Measurements from ENCODE around the gene SSX5.
"Not testable (repeated sequence)": the region's sequence is repeated elsewhere in the genome, so short reads cannot be mapped to it uniquely, and the experiment has no call there.

Gene SSX5, protein sequence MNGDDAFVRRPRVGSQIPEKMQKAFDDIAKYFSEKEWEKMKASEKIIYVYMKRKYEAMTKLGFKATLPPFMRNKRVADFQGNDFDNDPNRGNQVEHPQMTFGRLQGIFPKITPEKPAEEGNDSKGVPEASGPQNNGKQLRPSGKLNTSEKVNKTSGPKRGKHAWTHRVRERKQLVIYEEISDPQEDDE

DNA sequence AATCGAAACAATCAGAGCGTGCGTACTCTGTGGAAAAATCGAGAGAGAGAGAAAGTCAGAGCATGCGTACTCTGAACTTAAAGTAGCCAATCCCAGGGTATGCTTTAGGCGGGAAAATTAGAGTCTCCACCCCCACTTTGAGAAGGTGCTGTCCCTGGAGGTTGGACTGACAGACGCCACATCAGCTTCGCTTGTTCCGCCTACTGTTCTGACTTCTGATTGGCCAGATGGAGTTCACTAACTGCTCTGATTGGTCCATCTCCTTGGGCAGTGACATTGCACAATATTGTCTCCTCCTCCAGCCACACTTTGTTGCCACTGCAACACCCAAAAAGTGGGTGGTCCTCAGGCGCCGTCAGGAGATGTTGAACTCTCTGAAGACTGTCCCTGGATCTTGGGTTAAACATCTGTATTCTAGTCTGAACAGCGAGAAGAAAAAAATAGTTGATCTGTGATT lies at the start of gene SSX5:
TSS of gene SSX5 (minus strand) at position 51 of the 457 bp plus-strand sequence. CDS start 1,437 bp downstream, outside the sequence.
- Histone ChIP-seq H3K27me3 (ENCODE audit: insufficient read depth, low read length) (no peaks in the 10 kb centered on the region), H2AFZ (ENCODE audit: low read depth, low read length) (no peak within 1 kb of the TSS), H3K4me3 (ENCODE audit: low read length) (no peak within 1 kb of the TSS), H3K9me3 (ENCODE audit: low read length) (no peaks in the 10 kb centered on the region), H3K4me1 (ENCODE audit: insufficient read depth, low read length) (no peaks in the 10 kb centered on the region), H3K36me3 (ENCODE audit: insufficient read depth, low read length) (no peaks in the 10 kb centered on the region)

DNA sequence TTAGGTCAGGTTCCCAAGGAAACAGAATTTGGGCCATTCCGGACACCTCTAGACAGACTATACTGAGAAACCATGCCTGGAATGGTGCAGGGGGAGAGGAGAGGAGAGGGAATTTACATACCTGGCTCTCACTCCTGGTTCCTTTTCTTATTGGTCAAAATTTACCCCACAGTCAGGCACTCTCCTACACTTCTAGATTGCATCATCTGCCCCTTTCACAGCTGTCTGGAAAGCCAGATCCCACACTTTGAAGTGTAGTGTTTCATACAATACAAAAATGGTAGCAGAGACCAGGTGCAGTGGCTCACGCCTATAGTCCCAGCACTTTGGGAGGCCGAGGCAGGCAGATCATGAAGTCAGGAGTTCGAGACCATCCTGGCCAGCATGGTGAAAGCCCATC lies 27.6 kb upstream of the SSX5 start:
- not testable (repeated sequence) for H3K36me3 ChIP-seq (ENCODE audit: insufficient read depth, low read length); H3K9me3 ChIP-seq (ENCODE audit: low read length); H3K27me3 ChIP-seq (ENCODE audit: insufficient read depth, low read length); H2AFZ ChIP-seq (ENCODE audit: low read depth, low read length); H3K4me3 ChIP-seq (ENCODE audit: low read length); H3K4me1 ChIP-seq (ENCODE audit: insufficient read depth, low read length)

DNA sequence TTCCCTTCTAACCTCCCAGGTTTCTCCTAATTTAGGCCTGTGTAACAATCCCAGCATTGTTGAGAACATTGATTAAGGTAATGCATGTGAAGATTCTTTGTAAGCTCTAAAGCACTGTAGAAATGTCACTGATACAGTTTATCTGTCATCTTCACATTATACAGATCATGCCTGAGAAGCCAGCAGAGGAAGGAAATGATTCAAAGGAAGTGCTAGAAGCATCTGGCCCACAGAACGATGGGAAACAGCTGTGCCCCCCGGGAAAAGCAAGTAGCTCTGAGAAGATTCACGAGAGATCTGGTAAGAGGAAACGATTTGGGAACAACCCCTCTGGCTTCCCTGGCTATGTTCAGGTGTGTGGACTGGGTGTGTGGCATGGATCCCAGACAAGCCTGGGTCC lies 17.7 kb upstream of the SSX5 start:
- H3K9me3 ChIP-seq (ENCODE audit: low read length); H3K27me3 ChIP-seq (ENCODE audit: insufficient read depth, low read length); H3K4me3 ChIP-seq (ENCODE audit: low read length); H3K4me1 ChIP-seq (ENCODE audit: insufficient read depth, low read length); H2AFZ ChIP-seq (ENCODE audit: low read depth, low read length); H3K36me3 ChIP-seq (ENCODE audit: insufficient read depth, low read length): not testable (repeated sequence)

DNA sequence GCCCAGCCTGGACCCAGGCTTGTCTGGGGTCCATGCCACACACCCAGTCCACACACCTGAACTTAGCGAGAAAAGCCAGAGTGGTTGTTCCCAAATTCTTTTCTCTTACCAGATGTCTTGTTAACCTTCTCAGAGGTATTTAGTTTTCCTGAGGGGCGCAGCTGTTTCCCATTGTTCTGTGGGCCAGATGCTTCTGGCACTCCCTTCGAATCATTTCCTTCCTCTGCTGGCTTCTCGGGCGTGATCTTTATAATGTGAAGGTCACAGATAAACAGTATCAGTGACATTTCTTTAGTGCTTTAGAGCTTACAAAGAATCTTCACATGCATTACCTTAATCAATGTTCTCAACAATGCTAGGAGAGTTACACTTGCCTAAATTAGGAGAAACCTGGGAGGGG lies 6.6 kb downstream of the SSX5 start:
- H3K4me3 ChIP-seq (ENCODE audit: low read length); H3K4me1 ChIP-seq (ENCODE audit: insufficient read depth, low read length); H3K36me3 ChIP-seq (ENCODE audit: insufficient read depth, low read length); H3K9me3 ChIP-seq (ENCODE audit: low read length); H3K27me3 ChIP-seq (ENCODE audit: insufficient read depth, low read length); H2AFZ ChIP-seq (ENCODE audit: low read depth, low read length): not testable (repeated sequence)

DNA sequence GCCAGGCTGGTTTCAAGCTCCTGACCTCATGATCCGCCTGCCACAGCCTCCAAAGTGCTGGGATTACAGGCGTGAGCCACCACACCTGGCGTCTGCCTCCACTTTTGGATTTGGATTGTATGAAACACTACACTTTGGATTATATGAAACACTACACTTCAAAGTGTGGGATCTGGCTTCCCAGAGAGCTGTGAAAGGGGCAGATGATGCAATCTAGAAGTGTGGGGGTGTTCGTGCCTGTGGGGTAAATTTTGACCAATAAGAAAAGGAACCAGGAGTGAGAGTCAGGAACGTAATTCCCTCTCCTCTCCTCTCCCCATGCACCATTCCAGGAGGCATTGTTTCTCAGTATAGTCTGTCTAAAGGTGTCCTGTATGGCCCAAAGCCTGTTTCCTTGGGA lies 14.7 kb downstream of the SSX5 start:
- H3K27me3 ChIP-seq (ENCODE audit: insufficient read depth, low read length); H3K4me1 ChIP-seq (ENCODE audit: insufficient read depth, low read length); H3K36me3 ChIP-seq (ENCODE audit: insufficient read depth, low read length); H2AFZ ChIP-seq (ENCODE audit: low read depth, low read length); H3K4me3 ChIP-seq (ENCODE audit: low read length); H3K9me3 ChIP-seq (ENCODE audit: low read length): not testable (repeated sequence)

DNA sequence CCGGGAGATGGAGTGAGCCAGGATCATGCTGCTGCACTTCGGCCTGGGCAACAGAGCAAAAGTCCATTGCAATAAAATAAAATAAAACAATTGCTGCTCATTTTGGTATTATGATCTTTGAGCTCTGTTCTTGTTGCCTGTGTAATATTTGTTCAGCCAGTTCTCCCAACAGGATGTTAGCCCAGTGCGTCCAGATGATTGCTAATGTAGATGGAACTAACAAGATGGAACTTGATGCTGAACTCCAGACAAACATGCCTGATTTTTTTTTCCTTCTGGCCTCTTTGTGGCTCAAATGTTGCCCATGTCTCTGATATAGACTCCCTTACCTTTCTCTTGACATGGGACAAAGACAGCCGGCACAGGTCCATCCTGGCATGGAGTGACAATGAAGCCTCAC lies 15.8 kb downstream of the SSX5 start:
- Histone ChIP-seq H3K4me3 (ENCODE audit: low read length) (no peak overlapping the region), H3K27me3 (ENCODE audit: insufficient read depth, low read length) (no peaks in the 10 kb centered on the region), H3K4me1 (ENCODE audit: insufficient read depth, low read length) (no peaks in the 10 kb centered on the region), H2AFZ (ENCODE audit: low read depth, low read length) (no peak overlapping the region), H3K36me3 (ENCODE audit: insufficient read depth, low read length) (no peaks in the 10 kb centered on the region), H3K9me3 (ENCODE audit: low read length) (no peaks in the 10 kb centered on the region)

DNA sequence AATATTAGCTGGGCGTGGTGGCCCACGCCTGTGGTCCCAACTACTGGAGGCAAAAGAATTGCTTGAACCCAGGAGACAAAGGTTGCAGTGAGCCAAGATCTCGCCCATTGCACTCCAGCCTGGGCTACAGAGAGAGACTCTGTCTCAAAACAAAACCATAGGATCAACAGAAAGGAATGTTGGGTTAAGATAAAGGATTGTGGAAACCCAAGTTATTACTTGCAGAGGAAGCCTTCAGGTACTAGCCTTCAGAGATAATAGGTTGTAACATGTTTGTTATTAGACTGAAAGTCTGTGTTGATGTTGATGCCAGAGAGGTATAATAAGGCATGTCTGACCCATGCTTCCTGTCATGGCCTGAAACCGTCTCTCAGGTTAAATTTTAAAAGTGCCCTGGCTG lies 16.9 kb downstream of the SSX5 start:
- H3K4me3 ChIP-seq (ENCODE audit: low read length), result no peak overlapping the region
- H3K36me3 ChIP-seq (ENCODE audit: insufficient read depth, low read length), result no peaks in the 10 kb centered on the region
- no peaks in the 10 kb centered on the region for H3K9me3 ChIP-seq (ENCODE audit: low read length)
- no peaks in the 10 kb centered on the region for H3K27me3 ChIP-seq (ENCODE audit: insufficient read depth, low read length)
- H3K4me1 ChIP-seq (ENCODE audit: insufficient read depth, low read length), result no peaks in the 10 kb centered on the region
- no peak overlapping the region for H2AFZ ChIP-seq (ENCODE audit: low read depth, low read length)

DNA sequence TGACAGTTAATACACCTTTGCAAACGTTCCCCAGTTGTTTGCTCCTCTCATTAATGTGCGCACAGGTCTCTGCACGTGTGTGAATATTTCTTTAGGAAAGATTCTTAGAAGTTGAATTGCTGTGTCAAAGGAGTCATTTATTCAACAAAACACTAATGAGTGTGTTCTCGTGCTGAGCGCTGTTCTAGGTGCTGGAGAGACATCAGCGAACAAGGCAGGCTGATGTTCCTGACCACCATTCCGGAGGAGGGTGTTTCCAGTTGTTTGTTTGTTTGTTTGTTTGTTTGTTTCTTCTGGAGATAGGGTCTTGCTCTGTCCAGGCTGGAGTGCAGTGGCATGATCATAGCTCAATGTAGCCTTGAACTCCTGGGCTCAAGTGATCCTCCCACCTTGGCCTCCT lies 30.3 kb downstream of the SSX5 start:
- H3K4me1 ChIP-seq (ENCODE audit: insufficient read depth, low read length); H3K4me3 ChIP-seq (ENCODE audit: low read length); H3K27me3 ChIP-seq (ENCODE audit: insufficient read depth, low read length); H3K36me3 ChIP-seq (ENCODE audit: insufficient read depth, low read length); H3K9me3 ChIP-seq (ENCODE audit: low read length); H2AFZ ChIP-seq (ENCODE audit: low read depth, low read length): not testable (repeated sequence)

DNA sequence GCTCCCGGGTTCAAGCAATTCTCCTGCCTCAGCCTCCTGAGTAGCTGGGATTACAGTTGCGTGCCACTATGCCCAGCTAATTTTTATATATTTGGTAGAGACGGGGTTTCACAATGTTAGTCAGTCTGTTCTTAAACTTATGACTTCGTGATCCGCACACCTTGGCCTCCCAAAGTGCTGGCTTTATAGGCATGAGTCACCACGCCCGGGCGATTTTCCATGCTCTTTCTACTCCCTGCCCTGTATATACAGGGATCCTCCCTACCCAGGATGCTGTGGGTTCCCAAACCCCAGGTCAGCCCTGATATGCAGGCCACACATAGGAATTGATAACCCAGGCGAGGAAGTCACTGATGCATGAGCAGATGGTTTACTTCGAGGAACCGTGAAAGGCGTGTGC lies 31.4 kb downstream of the SSX5 start:
- Histone ChIP-seq H3K9me3 (ENCODE audit: low read length) (no peaks in the 10 kb centered on the region), H3K36me3 (ENCODE audit: insufficient read depth, low read length) (no peaks in the 10 kb centered on the region), H3K4me1 (ENCODE audit: insufficient read depth, low read length) (no peaks in the 10 kb centered on the region), H3K4me3 (ENCODE audit: low read length) (no peak overlapping the region), H3K27me3 (ENCODE audit: insufficient read depth, low read length) (no peaks in the 10 kb centered on the region), H2AFZ (ENCODE audit: low read depth, low read length) (no peak overlapping the region)

DNA sequence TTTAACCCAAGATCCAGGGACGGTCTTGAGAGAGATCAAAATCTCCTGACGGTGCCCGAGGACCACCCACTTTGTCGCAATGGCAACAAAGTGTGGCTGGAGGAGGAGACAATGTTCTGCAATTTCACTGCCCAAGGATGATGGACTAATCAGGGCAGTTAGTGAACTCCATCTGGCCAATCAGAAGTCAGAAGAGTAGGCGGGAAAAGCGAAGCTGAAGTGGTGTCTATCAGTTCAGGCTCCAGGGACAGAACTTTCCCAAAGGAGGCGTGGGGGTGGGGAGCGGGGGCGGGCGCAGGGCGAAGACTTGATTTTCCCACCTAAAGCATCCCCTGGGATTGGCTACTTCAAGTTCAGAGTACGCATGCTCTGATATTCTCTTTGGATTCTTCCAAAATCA lies 40.6 kb downstream of the SSX5 start:
- Histone ChIP-seq H2AFZ (ENCODE audit: low read depth, low read length) (no peak overlapping the region), H3K27me3 (ENCODE audit: insufficient read depth, low read length) (peaks cover 2% of the 10 kb centered on the region), H3K4me3 (ENCODE audit: low read length) (no peak overlapping the region), H3K4me1 (ENCODE audit: insufficient read depth, low read length) (no peaks in the 10 kb centered on the region), H3K36me3 (ENCODE audit: insufficient read depth, low read length) (no peaks in the 10 kb centered on the region), H3K9me3 (ENCODE audit: low read length) (no peaks in the 10 kb centered on the region)

DNA sequence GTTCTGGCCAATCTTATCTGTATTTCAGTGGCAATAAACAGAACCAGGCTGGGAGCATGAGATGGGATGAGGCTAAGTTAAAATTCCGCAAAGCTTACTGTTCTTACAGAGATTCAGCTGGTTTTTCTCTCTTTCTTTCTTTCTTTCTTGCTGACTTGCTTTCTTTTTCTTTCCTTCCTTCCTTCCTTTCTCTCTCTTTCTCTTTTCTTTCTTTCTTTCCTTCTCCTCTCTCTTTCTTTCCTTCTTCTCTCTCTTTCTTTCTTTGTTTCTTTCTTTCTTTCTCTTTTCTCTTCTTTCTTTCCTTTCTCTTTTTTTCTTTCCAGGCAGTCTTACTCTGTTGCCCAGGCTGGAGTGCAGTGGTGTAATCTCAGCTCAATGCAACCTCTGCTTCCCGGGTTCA lies 41.8 kb downstream of the SSX5 start:
- H3K4me3 ChIP-seq (ENCODE audit: low read length), result no peak overlapping the region
- H2AFZ ChIP-seq (ENCODE audit: low read depth, low read length), result no peak overlapping the region
- H3K4me1 ChIP-seq (ENCODE audit: insufficient read depth, low read length), result no peaks in the 10 kb centered on the region
- H3K36me3 ChIP-seq (ENCODE audit: insufficient read depth, low read length), result no peaks in the 10 kb centered on the region
- peaks cover 2% of the 10 kb centered on the region for H3K27me3 ChIP-seq (ENCODE audit: insufficient read depth, low read length)
- no peaks in the 10 kb centered on the region for H3K9me3 ChIP-seq (ENCODE audit: low read length)

DNA sequence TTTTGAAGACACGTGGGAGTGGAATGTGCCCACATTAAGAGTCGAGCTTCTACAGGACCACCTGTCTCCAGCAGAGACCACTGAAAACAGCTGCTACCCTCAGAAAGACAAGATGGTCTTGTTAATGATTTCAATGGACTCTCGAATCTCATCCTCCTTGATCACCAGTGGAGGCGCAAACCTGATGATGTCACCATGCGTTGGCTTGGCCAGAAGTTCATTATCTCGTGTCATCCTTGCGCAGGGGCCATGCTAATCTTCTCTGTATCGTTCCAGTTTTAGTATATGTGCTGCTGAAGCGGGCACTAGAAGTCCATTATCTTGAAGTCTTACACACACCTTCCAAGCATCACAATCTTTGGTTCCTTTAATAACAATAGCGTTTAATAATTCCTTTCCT lies 42.8 kb downstream of the SSX5 start:
- Histone ChIP-seq H3K4me3 (ENCODE audit: low read length) (no peak overlapping the region), H3K9me3 (ENCODE audit: low read length) (no peaks in the 10 kb centered on the region), H3K4me1 (ENCODE audit: insufficient read depth, low read length) (no peaks in the 10 kb centered on the region), H2AFZ (ENCODE audit: low read depth, low read length) (no peak overlapping the region), H3K27me3 (ENCODE audit: insufficient read depth, low read length) (peaks cover 2% of the 10 kb centered on the region), H3K36me3 (ENCODE audit: insufficient read depth, low read length) (no peaks in the 10 kb centered on the region)

DNA sequence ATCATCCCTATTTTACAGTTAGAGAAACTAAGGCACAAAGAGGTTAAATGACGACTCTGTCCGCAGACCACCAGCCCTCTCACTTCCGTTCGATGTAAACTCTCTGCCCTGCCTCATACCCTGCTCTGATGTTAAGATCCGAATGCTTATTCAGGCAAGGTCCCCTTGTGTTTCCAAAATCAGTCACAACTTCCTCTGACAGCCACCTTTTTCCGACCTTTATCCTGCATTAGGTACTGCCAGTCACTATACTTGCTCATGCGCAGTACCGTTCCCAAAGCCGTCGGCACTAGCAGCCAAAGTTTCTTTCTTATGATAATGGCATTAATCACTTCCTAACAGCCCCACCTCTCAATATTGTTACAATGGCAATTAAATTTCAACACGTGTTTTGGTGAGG lies 53.9 kb downstream of the SSX5 start:
- H3K4me3 ChIP-seq (ENCODE audit: low read length); H3K27me3 ChIP-seq (ENCODE audit: insufficient read depth, low read length); H2AFZ ChIP-seq (ENCODE audit: low read depth, low read length); H3K9me3 ChIP-seq (ENCODE audit: low read length); H3K36me3 ChIP-seq (ENCODE audit: insufficient read depth, low read length); H3K4me1 ChIP-seq (ENCODE audit: insufficient read depth, low read length): not testable (repeated sequence)

DNA sequence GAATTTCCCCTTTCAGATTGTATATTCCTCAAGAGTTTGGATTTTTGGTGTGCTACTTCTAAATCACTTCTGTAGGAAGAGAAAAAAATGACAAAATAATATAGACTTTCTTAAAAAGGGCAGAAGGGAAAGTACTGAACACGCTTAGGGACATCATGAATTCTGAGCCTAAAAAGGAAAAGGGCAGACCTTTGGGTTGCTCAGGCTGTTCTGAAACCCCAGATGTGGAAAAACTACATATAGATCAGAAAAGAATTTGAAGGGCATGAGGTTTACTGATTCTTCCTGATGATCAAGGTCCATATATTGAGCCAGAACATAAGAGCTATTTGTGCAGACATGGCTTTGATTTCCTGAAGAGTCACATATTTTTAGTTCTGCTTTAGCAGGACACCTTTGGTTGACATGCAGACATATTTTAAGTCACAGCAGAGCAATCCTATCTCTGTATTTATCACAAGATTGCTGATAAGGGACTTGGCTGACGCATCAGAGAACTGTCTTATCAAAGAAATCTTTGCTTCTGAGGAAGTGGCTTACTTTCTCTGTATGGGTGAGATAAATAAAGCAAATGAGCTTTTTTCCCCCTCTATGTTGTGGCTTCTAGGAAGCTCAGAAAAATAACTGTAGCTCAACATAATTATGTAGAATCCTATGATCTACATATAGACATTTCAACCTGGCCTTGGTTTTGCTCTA lies 54.6 kb downstream of the SSX5 start:
- H3K4me1 ChIP-seq (ENCODE audit: insufficient read depth, low read length); H3K36me3 ChIP-seq (ENCODE audit: insufficient read depth, low read length); H3K9me3 ChIP-seq (ENCODE audit: low read length); H2AFZ ChIP-seq (ENCODE audit: low read depth, low read length); H3K27me3 ChIP-seq (ENCODE audit: insufficient read depth, low read length); H3K4me3 ChIP-seq (ENCODE audit: low read length): not testable (repeated sequence)
